ENCODE data around the gene CCER1. TPM values are rescaled to one million over a fixed set of nuclear protein-coding genes. Genes with fewer than 3 reads are reported as not detected.

CCER1 gene
- total RNA-seq, 1 donor from 2014 or later, result not detected

GRCh38 chr12:90963946-90964345, 9.0 kb upstream of the CCER1 start:
- Mint-ChIP-seq H3K27ac (ENCODE audit: unreplicated experiment) (no peak overlapping the region), H3K27me3 (ENCODE audit: low read depth) (no peaks in the 10 kb centered on the region), H3K36me3 (ENCODE audit: low read depth) (no peaks in the 10 kb centered on the region), H3K9me3 (ENCODE audit: low read depth) (no peaks in the 10 kb centered on the region), H3K4me1 (ENCODE audit: low read depth) (peaks cover 3% of the 10 kb centered on the region), H3K4me3 (ENCODE audit: unreplicated experiment) (no peak overlapping the region)
- no peak for TF ChIP-seq CTCF (IDR thresholded peaks at IDR 0.05)
- DNase-seq (ENCODE audit: low spot score), result no peak

DNA sequence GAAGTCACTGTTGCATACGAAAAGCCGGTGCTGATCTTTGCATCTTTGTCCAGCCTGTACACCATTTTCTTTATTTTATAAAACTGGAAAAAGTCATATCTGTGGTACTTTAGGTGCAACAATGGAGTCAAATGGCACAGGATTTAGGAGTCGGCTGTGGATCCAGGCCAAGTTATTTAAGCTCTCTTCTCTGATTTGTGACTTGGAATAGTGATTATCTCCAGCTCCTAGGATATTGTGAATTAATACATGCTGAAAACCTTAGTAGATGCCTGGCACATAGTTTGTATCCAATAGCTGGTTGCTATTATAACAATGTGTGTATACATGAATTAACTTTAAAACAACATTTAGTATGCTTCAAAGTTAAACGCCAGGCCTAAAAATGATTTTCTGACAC, 6.2 kb upstream of the CCER1 start:
- Mint-ChIP-seq H3K4me3 (ENCODE audit: unreplicated experiment) (no peak overlapping the region), H3K36me3 (ENCODE audit: low read depth) (no peaks in the 10 kb centered on the region), H3K27ac (ENCODE audit: unreplicated experiment) (no peak overlapping the region), H3K4me1 (ENCODE audit: low read depth) (peaks cover 3% of the 10 kb centered on the region), H3K27me3 (ENCODE audit: low read depth) (no peaks in the 10 kb centered on the region), H3K9me3 (ENCODE audit: low read depth) (no peaks in the 10 kb centered on the region)
- no peak for TF ChIP-seq CTCF (IDR thresholded peaks at IDR 0.05)
- DNase-seq (ENCODE audit: low spot score), result no peak

- DNase-seq (ENCODE audit: low spot score), result no peak
- no peaks in the 10 kb centered on the region for H3K36me3 Mint-ChIP-seq (ENCODE audit: low read depth)
- H3K27me3 Mint-ChIP-seq (ENCODE audit: low read depth), result no peaks in the 10 kb centered on the region
These were observed 4.7 kb upstream of the CCER1 start for GRCh38 chr12:90959538-90960139.

DNA sequence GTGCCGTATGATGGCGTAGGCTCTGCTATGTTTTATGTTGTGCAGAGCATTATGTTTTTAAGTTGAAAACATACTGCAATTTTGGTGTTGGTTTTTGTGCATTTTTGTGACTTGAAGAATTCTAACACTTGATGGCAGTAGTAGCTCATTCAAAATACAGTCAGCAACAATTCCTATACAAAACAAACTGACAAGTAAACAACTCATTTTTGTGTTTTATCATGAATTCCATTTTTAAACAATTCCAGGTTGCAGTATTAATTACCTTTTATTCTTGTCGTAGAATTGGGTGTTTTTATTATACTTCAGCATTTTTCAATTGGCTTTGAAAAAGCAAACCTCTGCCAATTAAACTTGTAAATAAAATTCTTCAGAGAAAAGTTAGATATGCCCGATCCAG, 4.1 kb upstream of the CCER1 start:
- no peak for DNase-seq (ENCODE audit: low spot score)
- no peak overlapping the region for H3K4me3 Mint-ChIP-seq (ENCODE audit: unreplicated experiment)
- peak; percentile 67 for TF ChIP-seq CTCF (IDR thresholded peaks at IDR 0.05)
- H3K27ac Mint-ChIP-seq (ENCODE audit: unreplicated experiment), result no peak overlapping the region
- no peaks in the 10 kb centered on the region for H3K9me3 Mint-ChIP-seq (ENCODE audit: low read depth)
- H3K4me1 Mint-ChIP-seq (ENCODE audit: low read depth), result peaks cover 3% of the 10 kb centered on the region
- no peaks in the 10 kb centered on the region for H3K27me3 Mint-ChIP-seq (ENCODE audit: low read depth)
- H3K36me3 Mint-ChIP-seq (ENCODE audit: low read depth), result no peaks in the 10 kb centered on the region

More at GRCh38 chr12:90959538-90960139, 4.7 kb upstream of the CCER1 start:
- Mint-ChIP-seq H3K4me3 (ENCODE audit: unreplicated experiment) (no peak overlapping the region), H3K9me3 (ENCODE audit: low read depth) (no peaks in the 10 kb centered on the region), H3K4me1 (ENCODE audit: low read depth) (peaks cover 3% of the 10 kb centered on the region), H3K27ac (ENCODE audit: unreplicated experiment) (no peak overlapping the region)
- peak; percentile 77 for TF ChIP-seq CTCF (IDR thresholded peaks at IDR 0.05)

- Mint-ChIP-seq H3K9me3 (ENCODE audit: low read depth) (no peaks in the 10 kb centered on the region), H3K4me1 (ENCODE audit: low read depth) (peaks cover 3% of the 10 kb centered on the region), H3K4me3 (ENCODE audit: unreplicated experiment) (no peak overlapping the region), H3K36me3 (ENCODE audit: low read depth) (no peaks in the 10 kb centered on the region), H3K27ac (ENCODE audit: unreplicated experiment) (no peak overlapping the region), H3K27me3 (ENCODE audit: low read depth) (no peaks in the 10 kb centered on the region)
- DNase-seq (ENCODE audit: low spot score), result no peak
- no peak for TF ChIP-seq CTCF (IDR thresholded peaks at IDR 0.05)
These were observed 3.4 kb upstream of the CCER1 start for GRCh38 chr12:90958347-90958746.

Data from chondrocyte (in vitro differentiated cells).